HL-60 (cell line): ENCODE results near the gene NIPBL.

Source experiments
- DNase-seq, 2 experiments: peaks; one replicate each; pipeline ENCODE4 v3.0.0-alpha.2; 2010 to 2020; ENCODE audit warnings: low read depth in 1 of 2, low spot score in 1 of 2
- H3K27ac ChIP-seq: fragments of 250-450 bp; sonication (Bioruptor Pico); replicated peaks from 2 replicates; pipeline ENCODE4 v1.5.1; 2020; ENCODE audit warnings: mild to moderate bottlenecking, moderate library complexity
- H3K27me3 ChIP-seq: fragments of 250-450 bp; sonication (Bioruptor Pico); 2 replicates; pipeline ENCODE4 v1.5.1; 2021; ENCODE audit warnings: mild to moderate bottlenecking, moderate library complexity; ENCODE audit not compliant: insufficient read depth, poor library complexity, severe bottlenecking
- H3K4me3 ChIP-seq: replicated peaks from 2 replicates; pipeline ENCODE4 v1.5.1; 2011; ENCODE audit warnings: mild to moderate bottlenecking, control low read depth, low read length; ENCODE audit not compliant: insufficient read depth
- CTCF ChIP-seq: IDR thresholded peaks from one replicate; pipeline ENCODE4 v1.5.1; 2011; ENCODE audit warnings: low read length, control low read depth, inconsistent platforms; ENCODE audit not compliant: insufficient read depth
- GABPA ChIP-seq: IDR thresholded peaks from 2 replicates; pipeline ENCODE4 v1.6.1; 2012; ENCODE audit warnings: low read depth
- POLR2AphosphoS5 ChIP-seq: IDR thresholded peaks from 2 replicates; pipeline ENCODE4 v1.6.1; 2012; ENCODE audit warnings: low read depth
- REST ChIP-seq: IDR thresholded peaks from 2 replicates; pipeline ENCODE4 v1.6.1; 2012; ENCODE audit warnings: low read depth; ENCODE audit not compliant: insufficient replicate concordance
- SPI1 ChIP-seq: IDR thresholded peaks from 2 replicates; pipeline ENCODE4 v1.6.1; 2012; ENCODE audit warnings: low read depth, mild to moderate bottlenecking, borderline replicate concordance

NIPBL gene

GRCh38 chr5:36902353-36902752 lies 25.8 kb downstream of the NIPBL start:
- H3K27ac ChIP-seq, result no peak overlapping the region

GRCh38 chr5:36904677-36905076 lies 28.1 kb downstream of the NIPBL start:
- Histone ChIP-seq H3K27ac (no peak overlapping the region), H3K27me3 (no peaks in the 10 kb centered on the region), H3K4me3 (no peak overlapping the region)
- TF ChIP-seq GABPA (no peak), CTCF (no peak), REST (no peak), SPI1 (no peak), POLR2AphosphoS5 (no peak)
- peak in 1 of 2 experiments; percentile 27 for DNase-seq

More at GRCh38 chr5:36902353-36902752, 25.8 kb downstream of the NIPBL start:
- TF ChIP-seq GABPA, result no peak
- TF ChIP-seq CTCF, result no peak
- no peak for TF ChIP-seq SPI1
- no peak for TF ChIP-seq REST
- TF ChIP-seq POLR2AphosphoS5, result no peak
- Histone ChIP-seq H3K27me3 (no peaks in the 10 kb centered on the region), H3K4me3 (no peak overlapping the region)
- no peak for DNase-seq

GRCh38 chr5:36908544-36909260 lies 32.1 kb downstream of the NIPBL start:
- no peak for TF ChIP-seq GABPA
- TF ChIP-seq SPI1, result no peak
- no peak for TF ChIP-seq CTCF
- TF ChIP-seq POLR2AphosphoS5, result no peak
- no peak for TF ChIP-seq REST
- Histone ChIP-seq H3K27ac (no peak overlapping the region), H3K27me3 (no peaks in the 10 kb centered on the region), H3K4me3 (no peak overlapping the region)
- no peak for DNase-seq
